ENCODE results near the gene ABCA7. TPM values are rescaled to one million over a fixed set of nuclear protein-coding genes. Genes with fewer than 3 reads are reported as not detected.
A peak's percentile ranks its signal among the peaks of the same experiment; 100 is the strongest.

ABCA7 gene
- total RNA-seq, 1 donor, result 33.3 TPM

DNA sequence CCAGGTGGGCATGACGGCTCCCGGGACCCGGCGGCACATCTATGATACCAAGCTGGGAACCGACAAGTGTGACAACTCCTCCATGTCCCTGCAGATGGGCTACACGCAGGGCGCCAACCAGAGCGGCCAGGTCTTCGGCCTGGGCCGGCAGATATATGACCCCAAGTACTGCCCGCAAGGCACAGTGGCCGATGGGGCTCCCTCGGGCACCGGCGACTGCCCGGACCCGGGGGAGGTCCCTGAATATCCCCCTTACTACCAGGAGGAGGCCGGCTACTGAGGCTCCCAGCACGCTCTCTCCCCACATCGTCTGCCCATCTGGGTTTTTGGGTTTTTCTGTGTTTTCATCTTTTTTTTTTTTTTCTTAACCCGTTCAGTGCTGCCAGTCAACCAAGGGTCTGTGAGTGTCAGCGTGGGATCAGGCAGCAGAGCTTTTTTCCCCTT, 2.3 kb upstream of the ABCA7 start:
- Histone ChIP-seq H3K79me2 (ENCODE audit: insufficient read depth, low read length) (peaks cover 11% of the 10 kb centered on the region), H3K27ac (ENCODE audit: low read depth, low read length) (peak overlapping the region; percentile 17), H4K20me1 (ENCODE audit: insufficient read depth, low read length) (peaks cover 39% of the 10 kb centered on the region), H3K4me3 (ENCODE audit: insufficient read depth, low read length) (no peak overlapping the region), H3K9me3 (ENCODE audit: low read depth, low read length) (no peaks in the 10 kb centered on the region), H2AFZ (ENCODE audit: low read length) (no peak overlapping the region), H3K36me3 (ENCODE audit: insufficient read depth, low read length) (peaks cover 38% of the 10 kb centered on the region), H3K27me3 (ENCODE audit: insufficient read depth, low read length) (no peaks in the 10 kb centered on the region), H3K4me2 (ENCODE audit: insufficient read depth, low read length) (peak overlapping the region; percentile 3), H3K4me1 (ENCODE audit: insufficient read depth, low read length) (peaks cover 38% of the 10 kb centered on the region)
- TF ChIP-seq, protein P1, sequence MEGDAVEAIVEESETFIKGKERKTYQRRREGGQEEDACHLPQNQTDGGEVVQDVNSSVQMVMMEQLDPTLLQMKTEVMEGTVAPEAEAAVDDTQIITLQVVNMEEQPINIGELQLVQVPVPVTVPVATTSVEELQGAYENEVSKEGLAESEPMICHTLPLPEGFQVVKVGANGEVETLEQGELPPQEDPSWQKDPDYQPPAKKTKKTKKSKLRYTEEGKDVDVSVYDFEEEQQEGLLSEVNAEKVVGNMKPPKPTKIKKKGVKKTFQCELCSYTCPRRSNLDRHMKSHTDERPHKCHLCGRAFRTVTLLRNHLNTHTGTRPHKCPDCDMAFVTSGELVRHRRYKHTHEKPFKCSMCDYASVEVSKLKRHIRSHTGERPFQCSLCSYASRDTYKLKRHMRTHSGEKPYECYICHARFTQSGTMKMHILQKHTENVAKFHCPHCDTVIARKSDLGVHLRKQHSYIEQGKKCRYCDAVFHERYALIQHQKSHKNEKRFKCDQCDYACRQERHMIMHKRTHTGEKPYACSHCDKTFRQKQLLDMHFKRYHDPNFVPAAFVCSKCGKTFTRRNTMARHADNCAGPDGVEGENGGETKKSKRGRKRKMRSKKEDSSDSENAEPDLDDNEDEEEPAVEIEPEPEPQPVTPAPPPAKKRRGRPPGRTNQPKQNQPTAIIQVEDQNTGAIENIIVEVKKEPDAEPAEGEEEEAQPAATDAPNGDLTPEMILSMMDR (IDR thresholded peaks at IDR 0.05; ENCODE audit: extremely low read depth, low read depth, low read length), result no peak
- no peak for DNase-seq (ENCODE audit: insufficient read length, low spot score, missing footprints)

DNA sequence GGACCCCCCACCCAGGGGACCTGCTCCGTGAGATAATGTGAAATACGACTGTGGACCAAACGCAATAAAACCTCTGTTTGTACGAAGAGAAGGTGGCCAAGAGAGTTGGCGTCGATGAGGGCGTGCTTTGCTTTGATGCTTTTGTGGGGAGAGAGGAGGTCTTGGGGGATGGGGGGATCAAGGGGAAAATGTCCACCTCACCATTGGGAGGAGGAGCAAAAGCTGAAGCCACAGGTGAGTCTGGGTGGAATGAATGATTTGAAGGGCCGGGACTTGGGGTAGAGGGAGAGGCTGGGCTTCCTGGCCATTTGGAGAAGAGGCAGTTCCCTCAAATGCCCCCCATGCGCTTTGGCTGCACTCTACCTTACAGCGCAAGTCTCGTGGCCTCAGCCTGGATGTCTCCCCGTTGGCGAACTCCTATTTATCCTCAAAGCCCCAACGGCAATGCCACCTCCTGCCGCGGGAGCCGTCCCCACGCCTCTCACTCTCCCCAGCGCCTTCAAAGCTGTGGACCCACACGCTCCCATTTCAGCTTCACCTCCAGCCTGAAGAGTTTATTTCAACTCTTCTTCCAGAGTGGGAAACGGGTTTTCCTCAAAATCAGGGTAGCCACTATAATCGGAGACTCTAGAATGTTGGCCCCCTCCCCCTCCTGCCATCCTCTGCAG, 795 bp upstream of the ABCA7 start:
- DNase-seq (ENCODE audit: insufficient read length, low spot score, missing footprints), result no peak

DNA sequence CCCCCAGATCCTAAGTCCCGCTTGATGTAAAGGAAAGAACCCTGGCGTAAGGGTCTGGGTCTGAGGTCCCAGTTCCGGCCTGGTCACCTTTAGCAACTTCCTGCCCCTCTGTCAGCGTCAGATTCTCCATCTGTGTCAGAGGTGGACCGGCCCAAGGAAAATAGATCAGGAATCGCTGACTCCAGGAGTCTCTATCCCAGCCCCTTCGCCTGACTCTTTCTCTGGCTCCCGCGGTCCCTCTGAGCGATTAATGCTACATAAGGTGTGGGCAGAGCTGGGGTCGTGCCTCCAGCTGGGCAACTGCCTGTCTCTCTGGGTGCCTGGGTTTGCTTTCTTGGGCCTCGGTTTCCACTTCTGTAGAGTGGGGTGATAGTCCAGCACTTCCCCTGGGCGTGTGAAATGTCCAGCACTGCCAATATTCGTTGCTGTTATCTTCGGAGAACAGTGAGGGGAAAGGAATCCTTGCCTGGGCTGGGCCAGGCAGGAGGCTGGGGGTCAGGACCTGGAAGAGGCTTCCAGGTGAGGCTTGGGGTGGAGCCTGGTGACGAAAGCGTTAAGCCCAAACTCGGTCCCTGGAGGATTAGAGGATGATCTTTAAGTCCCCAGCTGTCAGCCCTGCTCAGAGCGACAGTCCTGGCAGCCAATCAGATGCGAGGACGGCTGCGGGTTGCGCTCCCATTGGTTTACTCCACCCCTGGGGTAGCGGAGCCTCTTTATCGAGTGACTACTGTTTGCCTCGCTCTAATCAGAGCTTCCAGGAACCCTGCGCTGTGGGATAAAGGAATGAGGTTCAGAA, 767 bp downstream of the ABCA7 start:
- no peaks in the 10 kb centered on the region for H3K27me3 ChIP-seq (ENCODE audit: insufficient read depth, low read length)
- H3K4me1 ChIP-seq (ENCODE audit: insufficient read depth, low read length), result peaks cover 42% of the 10 kb centered on the region
- no peaks in the 10 kb centered on the region for H3K9me3 ChIP-seq (ENCODE audit: low read depth, low read length)
- H3K36me3 ChIP-seq (ENCODE audit: insufficient read depth, low read length), result peaks cover 29% of the 10 kb centered on the region
- TF ChIP-seq, protein P1 (IDR thresholded peaks at IDR 0.05; ENCODE audit: extremely low read depth, low read depth, low read length), result no peak
- H3K27ac ChIP-seq (ENCODE audit: low read depth, low read length), result peak overlapping the region; percentile 24
- peak overlapping the region; percentile 68 for H3K4me3 ChIP-seq (ENCODE audit: insufficient read depth, low read length)
- peaks cover 25% of the 10 kb centered on the region for H4K20me1 ChIP-seq (ENCODE audit: insufficient read depth, low read length)
- H2AFZ ChIP-seq (ENCODE audit: low read length), result peak overlapping the region; percentile 41
- peak overlapping the region; percentile 80 for H3K4me2 ChIP-seq (ENCODE audit: insufficient read depth, low read length)
- DNase-seq (ENCODE audit: insufficient read length, low spot score, missing footprints), result peak; percentile 100
- H3K79me2 ChIP-seq (ENCODE audit: insufficient read depth, low read length), result no peaks in the 10 kb centered on the region

More for the DNA sequence above, 795 bp upstream of the ABCA7 start:
- Histone ChIP-seq H3K27ac (ENCODE audit: low read depth, low read length) (no peak overlapping the region), H4K20me1 (ENCODE audit: insufficient read depth, low read length) (peaks cover 31% of the 10 kb centered on the region), H3K4me3 (ENCODE audit: insufficient read depth, low read length) (peak overlapping the region; percentile 68), H3K4me2 (ENCODE audit: insufficient read depth, low read length) (peak overlapping the region; percentile 80), H3K9me3 (ENCODE audit: low read depth, low read length) (no peaks in the 10 kb centered on the region), H3K27me3 (ENCODE audit: insufficient read depth, low read length) (no peaks in the 10 kb centered on the region), H3K79me2 (ENCODE audit: insufficient read depth, low read length) (peaks cover 4% of the 10 kb centered on the region), H2AFZ (ENCODE audit: low read length) (no peak overlapping the region), H3K36me3 (ENCODE audit: insufficient read depth, low read length) (peaks cover 29% of the 10 kb centered on the region), H3K4me1 (ENCODE audit: insufficient read depth, low read length) (peaks cover 42% of the 10 kb centered on the region)
- TF ChIP-seq, protein P1 (IDR thresholded peaks at IDR 0.05; ENCODE audit: extremely low read depth, low read depth, low read length), result no peak

DNA sequence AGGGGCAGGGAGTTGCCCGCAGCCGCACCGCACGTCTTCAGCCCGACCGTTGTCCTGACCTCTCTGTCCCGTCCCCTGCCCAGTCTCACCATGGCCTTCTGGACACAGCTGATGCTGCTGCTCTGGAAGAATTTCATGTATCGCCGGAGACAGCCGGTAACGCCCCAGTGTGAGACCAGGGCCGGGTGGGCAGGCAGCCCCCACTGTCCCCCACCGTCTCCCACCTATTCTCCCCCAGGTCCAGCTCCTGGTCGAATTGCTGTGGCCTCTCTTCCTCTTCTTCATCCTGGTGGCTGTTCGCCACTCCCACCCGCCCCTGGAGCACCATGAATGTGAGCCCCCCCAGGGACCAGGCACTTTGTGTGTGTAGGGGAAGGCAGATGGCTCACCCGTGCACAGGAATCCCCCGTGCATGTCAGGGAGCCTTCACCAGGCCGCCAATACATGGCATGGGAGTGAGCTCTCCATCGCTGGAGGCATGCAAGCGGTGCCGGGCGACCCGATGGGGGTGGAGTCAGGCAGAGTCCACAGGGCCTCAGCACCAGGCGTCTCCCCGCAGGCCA, 1.4 kb downstream of the ABCA7 start:
- no peak for DNase-seq (ENCODE audit: insufficient read length, low spot score, missing footprints)
- Histone ChIP-seq H3K4me2 (ENCODE audit: insufficient read depth, low read length) (peak overlapping the region; percentile 80), H2AFZ (ENCODE audit: low read length) (no peak overlapping the region), H3K4me1 (ENCODE audit: insufficient read depth, low read length) (peaks cover 42% of the 10 kb centered on the region), H3K4me3 (ENCODE audit: insufficient read depth, low read length) (peak overlapping the region; percentile 68), H3K9me3 (ENCODE audit: low read depth, low read length) (no peaks in the 10 kb centered on the region), H3K36me3 (ENCODE audit: insufficient read depth, low read length) (peaks cover 22% of the 10 kb centered on the region), H3K27ac (ENCODE audit: low read depth, low read length) (no peak overlapping the region), H3K79me2 (ENCODE audit: insufficient read depth, low read length) (no peaks in the 10 kb centered on the region), H4K20me1 (ENCODE audit: insufficient read depth, low read length) (peaks cover 21% of the 10 kb centered on the region), H3K27me3 (ENCODE audit: insufficient read depth, low read length) (no peaks in the 10 kb centered on the region)
- TF ChIP-seq, protein P1 (IDR thresholded peaks at IDR 0.05; ENCODE audit: extremely low read depth, low read depth, low read length), result no peak
